Measurements from ENCODE around the gene RUNDC3A.
A peak's percentile ranks its signal among the peaks of the same experiment; 100 is the strongest.

Gene RUNDC3A

GRCh38 chr17:44308320-44308818 is at the start of gene RUNDC3A:
Gene RUNDC3A, plus strand, starts transcription at chr17:44308601. Its CDS starts 232 bp downstream, at chr17:44308833.
- peak; percentile 95 for DNase-seq

DNA sequence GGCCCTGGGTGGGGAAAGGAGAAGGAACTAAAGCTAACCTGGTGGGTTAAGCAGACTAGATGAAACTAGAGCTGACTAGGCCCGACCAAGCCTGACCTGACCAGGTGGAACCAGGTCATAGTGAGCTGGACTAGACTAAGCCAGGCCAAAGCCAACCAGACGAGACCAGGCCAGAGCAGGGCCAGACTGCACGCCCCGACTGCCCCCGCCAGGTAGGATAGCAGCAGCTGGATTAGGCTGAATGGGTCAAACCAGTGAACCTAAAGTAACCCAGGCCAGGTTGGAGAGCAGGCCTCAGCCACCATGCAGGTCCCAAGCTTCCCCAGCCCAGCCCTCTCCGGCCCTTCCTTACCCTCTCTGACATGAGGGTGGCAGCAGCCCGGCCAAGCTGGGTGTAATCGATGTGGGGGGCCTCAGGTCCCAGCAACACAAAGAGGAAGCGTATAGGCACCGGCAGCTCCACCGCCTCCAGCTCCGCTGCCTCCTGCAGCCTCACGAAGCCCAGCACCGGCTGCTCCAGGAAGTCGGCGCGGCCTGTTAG is 49.5 kb upstream of the RUNDC3A start:
- DNase-seq = no peak

DNA sequence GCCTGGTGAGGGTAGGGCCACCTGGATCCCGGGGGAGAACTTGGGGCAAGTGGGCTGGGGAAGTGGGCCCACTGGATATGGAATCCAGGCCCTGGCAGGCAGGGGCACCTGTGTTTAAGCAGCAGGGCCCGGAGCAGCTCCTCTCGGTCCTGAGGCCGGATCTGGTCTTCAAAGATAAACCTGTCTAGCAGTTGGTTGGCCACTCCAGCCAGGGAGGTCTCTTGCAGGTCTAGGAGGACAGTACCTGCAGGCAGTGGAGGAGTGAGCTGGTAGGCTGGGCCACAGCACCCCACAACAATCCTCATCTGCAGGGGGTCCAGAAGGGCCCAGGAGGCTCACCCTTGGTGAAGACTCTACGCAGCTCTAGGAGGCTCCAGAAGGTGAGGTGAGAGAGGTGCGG is 48.1 kb upstream of the RUNDC3A start:
- DNase-seq = no peak

- no peak for DNase-seq
These were observed 45.7 kb upstream of the RUNDC3A start for GRCh38 chr17:44262654-44263225.

DNA sequence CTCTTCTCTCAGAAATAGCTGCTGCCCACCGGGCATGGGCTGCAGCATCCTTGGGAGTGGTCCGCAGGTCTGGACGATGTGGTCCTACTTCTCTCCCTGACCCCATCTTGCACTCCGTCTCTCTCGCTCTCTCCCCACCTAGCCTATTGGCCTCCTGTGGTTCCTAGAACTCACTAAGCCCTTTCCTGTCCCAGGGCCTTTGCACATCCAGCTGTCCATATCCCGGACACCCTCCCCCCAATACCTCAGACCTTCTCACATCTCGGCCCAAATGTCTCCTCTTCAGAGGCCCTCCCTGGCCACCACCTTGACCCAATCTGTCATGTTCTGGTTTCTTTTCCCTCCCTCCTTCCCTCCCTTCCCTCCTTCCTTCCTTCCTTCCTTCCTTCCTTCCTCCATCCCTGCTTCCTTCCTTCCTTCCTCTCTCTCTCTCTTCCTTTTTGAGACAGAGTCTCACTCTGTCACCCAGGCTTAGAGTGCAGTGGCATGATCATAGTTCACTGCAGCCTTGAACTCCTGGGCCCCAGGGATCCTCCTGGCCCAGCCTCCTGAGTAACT is 45.0 kb upstream of the RUNDC3A start:
- DNase-seq = no peak

DNA sequence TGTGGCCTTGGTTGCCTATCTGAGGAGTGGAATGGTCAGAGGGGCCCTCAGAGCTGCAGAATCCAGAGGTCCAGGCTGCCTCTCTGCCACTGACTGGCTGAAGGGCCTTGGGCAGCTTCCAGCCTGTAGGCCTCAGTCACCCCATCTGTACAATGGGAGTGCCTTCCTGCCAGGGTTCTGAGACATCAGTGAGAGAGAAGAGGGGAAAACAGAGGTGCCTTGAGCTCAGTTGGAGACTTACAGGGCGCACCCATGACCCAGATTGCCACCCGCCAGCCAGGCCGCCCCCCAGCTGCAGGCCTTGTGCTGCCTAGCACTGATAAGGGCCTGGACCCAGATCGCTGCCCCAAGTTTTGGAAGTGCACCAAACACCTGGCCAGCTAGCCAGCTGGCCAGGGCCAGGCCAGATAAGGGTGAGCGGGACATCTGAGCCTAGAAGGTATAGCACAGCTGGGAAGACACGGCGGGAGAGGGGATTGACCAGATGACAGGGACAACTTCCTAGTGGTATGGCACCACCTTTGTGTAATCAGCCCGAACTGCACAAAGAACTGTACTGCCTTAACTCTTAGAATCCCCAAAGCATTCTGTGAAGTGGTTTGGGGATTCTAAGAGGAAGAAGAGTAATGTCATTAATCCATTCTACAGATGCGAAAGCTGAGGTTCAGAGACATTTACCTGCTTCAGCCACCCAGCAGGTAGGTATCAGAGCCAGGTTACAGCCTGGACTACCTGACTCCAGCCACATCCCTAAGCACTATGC is 41.8 kb upstream of the RUNDC3A start:
- DNase-seq = no peak

GRCh38 chr17:44267165-44267455 is 41.3 kb upstream of the RUNDC3A start:
- no peak for DNase-seq

- no peak for DNase-seq
These were observed 40.4 kb upstream of the RUNDC3A start, which contains the start of gene SLC4A1 for GRCh38 chr17:44267818-44268490. Gene SLC4A1, minus strand, starts transcription at chr17:44268135. Its CDS starts 5,269 bp downstream, at chr17:44262866.

DNA sequence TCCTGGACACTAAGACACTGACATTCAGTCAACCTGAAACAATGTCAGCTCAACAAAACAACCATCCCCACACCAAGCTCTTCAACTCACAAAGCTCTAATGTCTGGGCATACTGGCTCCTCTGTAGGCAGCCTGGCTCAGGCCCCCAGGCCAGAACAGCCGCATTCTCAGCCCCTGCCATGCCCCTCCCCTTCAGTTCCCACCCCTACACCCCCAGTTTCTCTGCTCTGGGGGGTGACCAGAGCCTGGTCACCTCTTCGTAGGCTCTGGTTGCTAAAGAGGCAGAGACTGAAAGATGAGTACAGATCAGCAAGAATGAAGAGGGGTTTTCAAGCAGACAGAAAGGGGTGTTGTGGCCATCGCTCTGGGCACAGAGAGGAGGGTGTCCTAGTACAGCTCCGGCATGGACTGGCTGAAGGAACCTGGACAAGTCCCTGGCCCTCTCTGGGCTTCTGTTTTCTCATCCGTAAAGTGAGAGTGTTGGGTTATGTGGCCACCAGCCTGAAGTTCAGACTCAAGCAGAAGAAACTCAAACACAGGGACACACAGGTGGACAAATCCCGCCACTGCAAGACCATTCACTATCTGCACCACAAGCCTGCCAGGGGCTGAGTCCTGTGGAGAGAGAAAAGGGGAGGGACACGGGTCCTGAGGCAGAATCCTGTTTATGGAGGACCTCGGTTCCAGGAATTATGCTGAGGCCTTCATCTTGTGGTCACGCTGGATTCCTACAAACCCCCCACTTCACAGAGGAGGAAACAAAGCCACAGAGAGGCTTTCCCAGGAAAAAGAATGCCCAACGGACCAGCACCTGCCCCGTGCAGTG is 39.5 kb upstream of the RUNDC3A start:
- no peak for DNase-seq

DNA sequence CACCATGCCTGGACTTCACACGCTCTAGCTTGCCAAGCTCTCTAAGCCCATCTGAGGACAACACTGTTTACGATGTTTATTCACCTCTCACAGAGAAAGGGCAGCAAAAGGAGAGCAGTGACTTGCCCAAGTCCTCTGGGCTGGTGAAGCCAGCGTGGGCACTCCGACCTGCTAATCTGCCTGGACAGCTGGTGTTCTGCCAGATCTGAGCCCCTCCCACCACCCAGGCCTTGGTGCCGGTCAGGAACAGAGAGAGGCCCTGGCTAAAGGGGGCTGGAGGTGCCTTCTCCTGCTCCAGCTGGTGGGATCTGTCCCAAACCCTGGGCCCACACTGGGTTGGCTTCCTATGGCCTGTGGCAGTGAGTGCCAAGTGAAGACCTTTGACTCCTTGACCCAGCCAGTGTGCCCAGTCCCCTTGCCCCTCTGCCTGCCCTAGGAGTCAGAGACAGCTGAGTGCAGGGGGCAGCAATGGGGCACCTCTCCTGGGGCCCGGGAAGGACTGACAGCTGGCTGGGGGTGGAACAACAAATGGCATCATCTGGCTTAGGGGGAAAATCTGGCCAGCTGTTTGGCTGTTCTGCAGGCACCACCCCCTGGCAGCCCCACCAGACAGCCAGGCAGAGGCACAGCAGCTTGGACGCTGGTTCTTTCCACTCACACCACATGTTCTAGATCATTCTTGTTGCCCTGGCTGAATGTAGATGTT is 38.7 kb upstream of the RUNDC3A start:
- DNase-seq = peak; percentile 67

- no peak for DNase-seq
These were observed 36.0 kb upstream of the RUNDC3A start for GRCh38 chr17:44272321-44272951.

GRCh38 chr17:44272954-44273353 is 35.4 kb upstream of the RUNDC3A start:
- no peak for DNase-seq

DNA sequence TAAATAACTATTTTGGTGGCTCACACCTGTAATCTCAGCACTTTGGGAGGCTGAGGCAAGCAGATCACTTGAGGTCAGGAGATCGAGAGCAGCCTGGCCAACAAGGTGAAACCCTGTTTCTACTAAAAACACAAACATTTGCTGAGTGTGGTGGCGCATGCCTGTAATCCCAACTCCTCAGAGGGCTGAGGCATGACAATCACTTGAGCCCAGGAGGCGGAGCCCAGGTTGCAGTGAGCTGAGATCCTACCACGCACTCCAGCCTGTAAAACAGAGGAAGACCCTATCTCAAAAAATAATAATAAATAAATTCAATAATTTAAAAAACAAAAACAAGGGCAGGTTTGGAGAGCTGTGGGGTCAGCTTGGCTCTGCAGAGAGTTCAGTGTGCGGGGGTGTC is 34.8 kb upstream of the RUNDC3A start:
- no peak for DNase-seq

GRCh38 chr17:44277976-44278375 is 30.4 kb upstream of the RUNDC3A start:
- DNase-seq = no peak

- DNase-seq = no peak
These were observed 29.1 kb upstream of the RUNDC3A start for GRCh38 chr17:44279346-44279665.

DNA sequence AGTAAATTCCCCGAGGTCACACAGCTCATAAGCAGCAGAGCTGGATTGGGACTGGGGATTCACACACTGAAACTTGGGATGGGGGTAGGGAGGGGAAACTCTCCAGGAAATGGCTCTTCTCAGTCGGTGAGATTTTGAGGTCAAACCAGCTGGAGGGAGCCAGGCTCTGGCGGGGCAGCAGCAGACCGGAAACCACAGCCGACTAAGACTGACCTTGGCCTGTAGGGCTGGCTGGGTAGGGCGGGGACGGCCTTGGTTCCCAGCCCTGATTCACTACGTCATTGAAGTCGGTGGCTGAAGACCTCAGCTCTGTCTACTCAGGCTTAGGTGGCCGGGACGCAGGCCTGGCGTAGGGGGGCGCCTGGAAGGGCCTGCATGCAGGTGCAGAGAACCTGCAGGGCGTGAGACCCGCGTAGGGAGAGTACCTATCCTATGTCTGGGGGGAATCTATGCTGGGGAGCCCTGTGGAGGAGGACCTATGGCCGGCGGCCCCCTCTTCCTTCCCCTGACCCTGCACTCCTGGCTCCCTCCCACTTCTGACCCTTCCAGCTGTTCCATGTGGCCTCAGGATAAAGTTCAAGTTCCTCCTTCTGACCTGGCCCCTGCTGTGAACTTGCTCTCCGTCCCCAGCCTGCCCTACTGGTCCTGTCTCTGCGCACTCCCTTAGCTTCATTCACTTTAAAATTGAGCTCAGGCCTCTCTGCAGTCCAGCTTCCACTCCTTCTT is 28.6 kb upstream of the RUNDC3A start:
- no peak for DNase-seq

DNA sequence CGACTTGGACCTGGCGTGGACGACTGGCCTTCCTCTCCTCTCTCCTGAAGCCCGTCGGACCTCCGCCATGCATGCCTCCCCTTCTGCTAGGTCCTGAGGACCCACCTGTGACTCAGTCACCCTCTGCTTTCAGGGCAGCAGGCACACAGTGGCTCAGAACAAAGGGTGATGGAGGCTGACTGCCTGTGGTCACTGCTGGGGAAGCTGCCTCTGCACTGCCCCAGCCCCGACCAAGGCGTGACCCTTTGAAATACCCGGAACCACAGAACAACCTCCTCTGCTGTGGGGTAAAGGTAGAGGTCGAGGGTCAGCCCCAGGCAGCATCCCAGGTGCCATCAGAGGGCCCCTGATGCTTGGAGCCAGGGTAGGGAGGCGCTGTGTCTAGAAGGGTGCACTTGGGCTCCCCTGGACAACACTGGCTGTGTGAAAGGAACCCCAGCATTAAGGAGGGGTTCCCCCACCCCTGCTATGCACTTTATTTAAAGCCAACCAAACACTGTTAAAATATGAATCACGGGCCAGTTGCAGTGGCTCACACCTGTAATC is 27.9 kb upstream of the RUNDC3A start:
- DNase-seq = no peak

GRCh38 chr17:44281570-44281969 is 26.8 kb upstream of the RUNDC3A start:
- no peak for DNase-seq

- DNase-seq = no peak
These were observed 26.1 kb upstream of the RUNDC3A start for GRCh38 chr17:44282264-44282663.

DNA sequence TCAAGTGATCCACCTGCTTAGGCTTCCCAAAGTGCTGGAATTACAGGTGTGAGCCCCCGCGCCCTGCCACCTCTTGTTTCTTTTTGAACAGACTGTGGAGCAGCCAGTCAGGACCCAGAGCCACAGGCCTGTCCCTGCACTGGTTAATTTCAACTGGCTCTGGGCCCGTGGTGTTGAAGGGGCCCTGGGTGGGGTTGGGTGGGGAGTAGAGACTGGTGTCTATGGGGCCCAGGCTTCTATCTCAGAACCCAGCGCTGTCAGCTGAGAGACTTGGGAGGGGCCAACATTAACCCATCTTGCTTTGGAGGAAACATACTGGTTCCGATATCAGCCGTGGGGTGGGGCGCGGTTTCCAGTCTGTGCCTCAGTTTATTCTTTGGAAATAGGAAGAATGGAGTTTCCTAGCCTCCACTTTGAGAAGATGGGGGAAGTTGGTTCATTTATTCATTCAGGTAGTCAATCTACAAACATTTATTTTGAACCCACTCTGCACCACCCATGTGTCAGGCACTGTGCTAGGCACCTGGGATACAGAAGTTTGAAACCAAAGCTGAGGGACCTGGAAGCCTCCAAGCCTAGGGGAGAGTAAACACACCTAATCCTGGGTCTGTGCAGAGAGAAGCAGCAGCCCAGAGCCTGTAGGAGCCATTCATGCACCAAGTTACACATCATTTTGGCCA is 24.9 kb upstream of the RUNDC3A start:
- no peak for DNase-seq
